Fibroblast of skin of back (primary cell): ENCODE results near the gene CACNA1D.

Experiments
- DNase-seq: peaks from one replicate; pipeline ENCODE4 v3.0.0-alpha.2; 2013

CACNA1D gene

DNA sequence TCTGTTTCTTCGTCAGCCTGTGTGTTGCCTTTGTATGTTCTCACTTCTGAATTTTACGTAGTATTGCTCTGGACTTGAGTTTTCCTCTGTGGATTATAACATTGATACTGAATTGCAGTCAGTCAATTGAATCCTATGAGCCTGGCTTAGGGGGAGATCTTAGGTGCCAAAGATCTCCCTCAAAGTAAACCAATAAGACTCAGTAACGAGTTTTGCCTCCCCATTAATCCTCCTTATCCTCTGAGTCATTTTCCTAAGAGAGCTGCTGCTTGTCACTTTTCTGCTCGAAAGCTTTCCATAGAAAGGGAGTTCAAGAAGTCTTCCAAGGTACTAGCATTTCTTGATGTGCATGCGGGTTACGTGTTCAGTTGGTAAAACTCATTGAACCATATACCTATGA is 225.4 kb downstream of the CACNA1D start:
- DNase-seq, result no peak

GRCh38 chr3:53721187-53722119 is 227.0 kb downstream of the CACNA1D start:
- DNase-seq, result peak; percentile 50

GRCh38 chr3:53724566-53724965 is 230.2 kb downstream of the CACNA1D start:
- no peak for DNase-seq

GRCh38 chr3:53725387-53725995 is 231.1 kb downstream of the CACNA1D start:
- no peak for DNase-seq

DNA sequence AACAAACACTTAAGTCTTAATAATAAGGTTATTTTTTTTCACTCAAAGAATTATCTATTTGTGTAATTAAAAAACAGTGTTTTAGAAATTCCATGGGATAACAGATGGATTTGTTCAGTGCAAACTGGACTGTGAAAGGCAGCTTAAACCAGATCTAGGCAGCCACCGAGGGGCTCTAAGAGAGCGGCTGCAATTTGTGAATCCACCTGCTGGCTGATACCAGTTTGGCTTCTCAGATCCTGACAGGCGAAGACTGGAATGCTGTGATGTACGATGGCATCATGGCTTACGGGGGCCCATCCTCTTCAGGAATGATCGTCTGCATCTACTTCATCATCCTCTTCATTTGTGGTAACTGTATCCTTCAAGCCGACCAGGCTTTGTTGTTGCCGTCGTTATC is 232.2 kb downstream of the CACNA1D start:
- no peak for DNase-seq

DNA sequence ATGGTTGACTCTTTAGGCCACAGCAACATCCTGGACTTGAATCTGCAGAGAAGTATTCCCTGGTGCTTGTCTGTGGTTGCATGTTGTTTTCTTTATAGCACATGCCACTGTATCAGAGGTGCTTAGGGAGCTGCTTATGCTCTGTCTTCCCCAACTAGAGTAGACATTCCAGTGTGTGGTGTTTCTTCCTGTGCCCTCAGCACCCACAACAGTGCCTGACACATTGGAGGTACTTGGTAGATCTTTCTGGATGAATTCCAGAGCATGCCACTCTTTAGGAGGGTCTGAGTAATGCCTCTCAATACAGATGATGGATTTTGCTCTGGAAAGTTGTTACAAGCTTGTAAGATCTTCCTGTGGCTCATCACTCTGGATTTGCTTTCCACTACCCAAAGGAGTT is 234.2 kb downstream of the CACNA1D start:
- DNase-seq, result peak; percentile 47

DNA sequence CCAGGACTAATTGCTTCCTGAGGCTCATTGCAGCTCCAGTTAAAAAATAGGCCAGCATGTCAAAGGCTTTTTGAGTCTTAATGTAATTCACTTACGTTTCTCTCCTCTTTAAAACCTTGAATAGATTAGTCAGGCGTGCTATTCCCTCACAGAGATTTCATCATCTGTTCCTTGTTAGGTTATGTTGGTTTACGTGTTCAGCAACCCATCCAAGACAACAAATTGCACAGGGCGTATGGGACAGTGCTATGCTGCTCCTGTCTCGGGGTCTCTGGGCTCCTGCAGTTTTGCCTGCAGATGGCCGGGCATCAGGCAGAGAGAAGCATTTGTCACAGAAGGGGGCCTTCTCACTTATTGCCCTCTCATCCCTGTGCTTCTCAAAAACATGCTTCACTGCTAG is 234.7 kb downstream of the CACNA1D start:
- no peak for DNase-seq

DNA sequence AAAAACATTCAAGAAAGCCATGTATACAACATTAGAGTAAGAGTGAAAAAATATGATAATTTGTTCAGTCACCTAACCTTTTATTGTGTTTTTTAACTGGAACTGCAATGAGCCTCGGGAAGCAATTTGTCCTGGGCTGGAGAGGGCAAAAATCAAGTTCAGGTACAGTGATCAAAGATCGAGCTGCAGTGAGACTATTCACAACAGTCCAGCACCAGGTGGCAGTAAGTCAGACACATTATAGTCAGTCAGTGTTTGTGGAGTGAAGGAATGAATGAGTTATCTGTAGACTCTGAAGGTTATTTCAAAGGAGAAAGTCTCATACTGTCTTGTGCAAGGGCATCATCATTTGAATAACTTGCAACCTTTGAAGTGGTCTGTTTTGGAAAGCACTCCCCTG is 235.2 kb downstream of the CACNA1D start:
- no peak for DNase-seq

DNA sequence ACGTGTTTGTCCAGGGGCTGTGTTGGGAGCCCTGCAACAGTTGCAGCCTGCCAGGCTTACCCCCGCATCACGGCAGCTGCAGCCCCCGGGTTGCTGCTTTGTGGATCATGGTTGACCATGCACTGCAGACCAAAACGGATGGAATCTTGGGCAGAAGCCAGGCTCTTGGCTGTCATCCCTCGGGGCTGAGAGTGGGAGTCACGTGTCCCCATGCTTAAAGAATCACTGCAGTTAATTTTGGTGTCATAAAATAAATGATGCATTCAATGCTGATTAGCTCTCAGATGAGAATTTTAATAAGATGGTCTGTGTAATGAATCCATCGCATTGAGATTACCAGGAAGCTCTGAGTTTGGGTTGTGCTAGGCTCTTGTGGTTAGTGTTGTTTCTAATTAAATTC is 236.2 kb downstream of the CACNA1D start:
- peak; percentile 34 for DNase-seq

GRCh38 chr3:53731934-53732624 is 237.7 kb downstream of the CACNA1D start:
- DNase-seq, result no peak

GRCh38 chr3:53733446-53733845 is 239.0 kb downstream of the CACNA1D start:
- DNase-seq, result no peak

DNA sequence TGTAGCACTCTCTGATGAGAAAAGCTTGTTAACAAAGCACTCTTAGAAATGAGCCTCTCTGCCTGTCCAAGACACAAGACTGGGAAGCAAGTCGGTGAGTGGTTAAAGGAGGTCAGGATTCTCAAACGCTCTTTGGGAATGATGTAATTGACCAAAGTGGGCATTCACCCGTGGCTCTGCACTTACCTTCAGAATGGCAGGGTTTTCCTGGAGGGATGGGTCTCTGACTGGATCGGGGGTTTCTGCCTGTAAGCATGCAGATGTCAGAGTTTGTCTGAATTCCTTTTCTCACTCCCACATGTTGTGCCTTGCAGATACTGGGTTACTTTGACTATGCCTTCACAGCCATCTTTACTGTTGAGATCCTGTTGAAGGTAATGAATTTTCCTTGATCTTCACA is 245.6 kb downstream of the CACNA1D start:
- DNase-seq, result no peak

GRCh38 chr3:53740956-53741355 is 246.5 kb downstream of the CACNA1D start:
- DNase-seq, result peak; percentile 33

DNA sequence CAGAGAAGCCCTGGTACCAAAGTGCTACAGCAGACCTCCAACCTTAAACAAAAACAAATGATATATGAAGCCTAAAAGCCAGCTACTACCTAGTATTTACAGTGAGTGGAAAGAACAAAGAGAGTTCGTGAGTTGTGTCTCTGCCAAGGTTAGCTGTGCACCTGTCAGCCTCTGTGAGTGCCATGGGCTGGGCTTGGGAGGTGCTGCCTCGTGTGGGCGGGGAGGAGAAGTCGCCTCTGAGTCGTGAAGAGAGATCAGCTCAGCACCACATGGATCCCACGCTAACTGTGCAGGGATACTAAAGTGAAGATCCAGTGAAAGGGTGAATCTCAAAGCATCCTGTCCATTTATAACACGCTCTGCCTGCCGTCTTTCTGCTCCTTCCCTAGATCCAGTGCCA is 249.9 kb downstream of the CACNA1D start:
- no peak for DNase-seq

GRCh38 chr3:53747559-53747958 is 253.1 kb downstream of the CACNA1D start:
- no peak for DNase-seq

- no peak for DNase-seq
Measured at GRCh38 chr3:53748512-53749271, 254.3 kb downstream of the CACNA1D start.

- no peak for DNase-seq
Measured at GRCh38 chr3:53749448-53749847, 255.0 kb downstream of the CACNA1D start.

GRCh38 chr3:53750253-53751210 is 256.1 kb downstream of the CACNA1D start:
- no peak for DNase-seq

DNA sequence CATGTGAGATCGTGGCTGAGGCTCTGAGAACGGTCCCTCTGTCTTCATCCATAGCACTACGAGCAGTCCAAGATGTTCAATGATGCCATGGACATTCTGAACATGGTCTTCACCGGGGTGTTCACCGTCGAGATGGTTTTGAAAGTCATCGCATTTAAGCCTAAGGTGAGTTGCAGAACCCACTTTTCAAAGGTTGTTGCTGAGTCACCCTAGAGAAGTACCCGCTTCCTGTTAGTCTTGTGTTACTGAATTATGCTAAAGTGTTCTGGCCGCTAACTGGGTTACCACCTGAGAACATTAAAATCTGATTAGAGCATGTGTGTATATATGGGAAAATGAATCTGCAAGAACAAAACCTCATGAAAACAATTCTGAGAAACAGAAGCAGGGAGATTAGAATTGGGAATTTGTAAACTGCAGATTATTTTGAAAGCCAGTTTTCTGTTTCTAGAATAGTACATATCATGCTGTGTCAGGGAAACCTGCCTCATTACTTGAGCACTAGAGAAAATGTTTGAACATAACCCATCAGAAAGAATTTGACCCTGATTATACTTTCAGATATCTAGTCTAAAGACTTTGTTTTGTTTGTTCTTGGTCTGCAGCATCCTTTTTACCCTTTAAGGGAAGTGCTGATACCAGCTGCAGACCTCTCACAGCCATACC is 259.2 kb downstream of the CACNA1D start:
- no peak for DNase-seq

DNA sequence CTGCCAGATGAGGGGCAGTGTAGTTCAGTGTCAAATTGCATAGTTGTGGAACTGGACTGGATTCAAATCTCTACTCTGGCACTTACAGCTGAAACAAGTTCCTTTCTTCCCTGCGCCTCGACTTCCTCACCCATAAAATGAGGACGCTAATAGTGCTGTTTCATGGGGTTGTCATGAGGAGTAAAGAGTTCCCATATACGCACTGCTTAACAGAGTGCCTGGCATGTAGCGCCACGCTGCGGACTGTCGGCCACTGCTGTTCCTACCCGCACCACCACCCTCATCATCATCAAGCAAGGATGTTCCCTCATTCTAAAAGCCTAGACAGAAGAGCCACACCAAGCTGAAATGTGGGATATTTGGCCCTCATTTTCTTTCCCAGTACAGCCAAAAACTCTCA is 259.9 kb downstream of the CACNA1D start:
- DNase-seq, result no peak

DNA sequence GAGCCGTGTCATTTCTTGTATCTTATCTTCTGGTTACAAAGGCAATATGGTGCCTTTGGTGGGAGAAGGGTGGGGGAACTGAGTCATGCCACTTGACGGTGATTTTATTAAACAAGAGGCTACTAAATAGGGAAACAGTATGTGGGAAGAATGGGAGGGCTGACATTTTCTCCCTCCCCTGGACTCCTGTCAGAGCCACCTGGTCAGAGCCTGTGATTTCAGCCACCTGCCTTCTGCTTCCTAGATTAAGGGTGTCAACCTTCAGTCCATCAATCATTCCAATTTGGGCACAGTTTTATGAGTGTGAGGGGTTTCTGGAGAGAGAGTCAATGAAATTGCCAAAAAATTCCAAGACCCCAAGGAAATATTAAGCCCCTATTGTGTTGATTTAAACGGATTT is 264.4 kb downstream of the CACNA1D start:
- no peak for DNase-seq
